AG09309 (cell line): ENCODE data around the gene ARMC2.
A peak's percentile ranks its signal among the peaks of the same experiment; 100 is the strongest.

Experiments
- DNase-seq: peaks from one replicate; pipeline ENCODE4 v3.0.0-alpha.2; 2010; ENCODE audit warnings: low read depth
- H3K4me3 ChIP-seq: 2 replicates; pipeline ENCODE4 v1.5.1; 2011; ENCODE audit warnings: mild to moderate bottlenecking, low read depth, low read length, moderate library complexity; ENCODE audit not compliant: control insufficient read depth
- TF ChIP-seq, protein P1 (sequence below): IDR thresholded peaks from 2 replicates; pipeline ENCODE4 v1.5.1; 2011; ENCODE audit warnings: mild to moderate bottlenecking, low read depth, low read length, inconsistent platforms; ENCODE audit not compliant: insufficient read depth, control insufficient read depth; ENCODE audit errors: missing control alignments

Gene ARMC2

DNA sequence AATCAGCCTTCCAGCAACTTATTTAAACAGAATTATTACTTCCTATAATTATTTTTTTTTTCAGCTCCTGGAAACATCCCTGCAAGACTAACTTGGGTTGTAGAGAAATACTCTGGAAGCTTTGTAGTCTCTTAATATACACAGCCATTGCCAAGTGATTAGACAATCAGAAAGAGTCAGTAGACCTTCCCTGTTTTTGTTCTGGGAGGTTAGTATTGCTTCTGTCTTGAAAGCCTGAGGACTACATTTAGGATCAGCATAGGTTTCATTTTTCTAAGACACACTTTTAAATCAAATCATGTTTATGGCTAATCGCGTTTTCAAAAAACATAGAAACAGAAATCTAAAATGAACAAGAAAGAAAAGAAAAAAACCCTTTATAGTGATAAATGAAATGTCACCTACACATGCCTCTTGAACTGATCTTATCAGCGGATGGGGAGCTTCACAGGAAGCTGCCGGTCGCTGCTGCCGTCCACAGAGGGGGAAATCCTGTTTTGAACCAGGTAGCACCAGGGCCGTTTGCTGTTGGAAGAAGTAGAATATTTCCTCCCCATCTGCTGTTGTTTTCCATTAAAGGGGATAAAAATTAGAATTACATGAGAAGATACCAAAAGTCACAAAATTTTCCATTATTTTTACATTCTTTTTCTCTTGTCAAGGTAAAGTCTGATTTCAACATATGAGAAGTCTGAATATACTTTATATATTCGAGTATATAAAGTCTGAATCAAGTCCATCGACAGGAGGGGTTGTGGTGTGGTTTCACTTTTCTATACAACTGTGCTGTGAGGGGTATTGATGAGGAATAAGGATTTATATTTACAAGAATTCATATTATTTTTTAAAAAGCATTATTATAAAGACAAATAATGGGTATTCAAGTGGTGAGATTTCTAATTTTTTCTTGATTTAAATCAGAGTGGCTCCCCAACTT, 94.6 kb downstream of the ARMC2 start:
- TF ChIP-seq, protein P1, sequence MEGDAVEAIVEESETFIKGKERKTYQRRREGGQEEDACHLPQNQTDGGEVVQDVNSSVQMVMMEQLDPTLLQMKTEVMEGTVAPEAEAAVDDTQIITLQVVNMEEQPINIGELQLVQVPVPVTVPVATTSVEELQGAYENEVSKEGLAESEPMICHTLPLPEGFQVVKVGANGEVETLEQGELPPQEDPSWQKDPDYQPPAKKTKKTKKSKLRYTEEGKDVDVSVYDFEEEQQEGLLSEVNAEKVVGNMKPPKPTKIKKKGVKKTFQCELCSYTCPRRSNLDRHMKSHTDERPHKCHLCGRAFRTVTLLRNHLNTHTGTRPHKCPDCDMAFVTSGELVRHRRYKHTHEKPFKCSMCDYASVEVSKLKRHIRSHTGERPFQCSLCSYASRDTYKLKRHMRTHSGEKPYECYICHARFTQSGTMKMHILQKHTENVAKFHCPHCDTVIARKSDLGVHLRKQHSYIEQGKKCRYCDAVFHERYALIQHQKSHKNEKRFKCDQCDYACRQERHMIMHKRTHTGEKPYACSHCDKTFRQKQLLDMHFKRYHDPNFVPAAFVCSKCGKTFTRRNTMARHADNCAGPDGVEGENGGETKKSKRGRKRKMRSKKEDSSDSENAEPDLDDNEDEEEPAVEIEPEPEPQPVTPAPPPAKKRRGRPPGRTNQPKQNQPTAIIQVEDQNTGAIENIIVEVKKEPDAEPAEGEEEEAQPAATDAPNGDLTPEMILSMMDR: no peak
- no peak for DNase-seq
- H3K4me3 ChIP-seq: no peak overlapping the region

DNA sequence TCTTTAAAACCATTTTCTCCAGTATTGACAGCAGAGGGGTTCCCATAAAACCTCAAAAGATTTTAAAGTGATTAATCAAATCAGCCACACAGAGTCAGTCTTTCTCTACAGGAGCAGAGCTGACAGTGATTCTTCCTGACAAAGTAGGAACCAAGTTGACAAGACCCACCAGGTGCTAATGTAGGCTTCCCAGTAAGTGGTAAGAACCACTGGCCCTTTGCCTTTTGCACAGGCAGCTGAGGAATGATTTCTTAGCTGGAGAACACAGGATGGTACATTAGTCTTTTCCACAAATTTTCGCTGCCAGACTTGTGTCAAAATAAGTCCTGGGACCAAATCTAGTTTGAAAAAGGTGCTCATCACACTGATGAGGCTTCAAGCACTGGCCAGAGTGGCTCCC, 95.8 kb downstream of the ARMC2 start:
- no peak for DNase-seq
- no peak overlapping the region for H3K4me3 ChIP-seq
- TF ChIP-seq, protein P1: no peak

DNA sequence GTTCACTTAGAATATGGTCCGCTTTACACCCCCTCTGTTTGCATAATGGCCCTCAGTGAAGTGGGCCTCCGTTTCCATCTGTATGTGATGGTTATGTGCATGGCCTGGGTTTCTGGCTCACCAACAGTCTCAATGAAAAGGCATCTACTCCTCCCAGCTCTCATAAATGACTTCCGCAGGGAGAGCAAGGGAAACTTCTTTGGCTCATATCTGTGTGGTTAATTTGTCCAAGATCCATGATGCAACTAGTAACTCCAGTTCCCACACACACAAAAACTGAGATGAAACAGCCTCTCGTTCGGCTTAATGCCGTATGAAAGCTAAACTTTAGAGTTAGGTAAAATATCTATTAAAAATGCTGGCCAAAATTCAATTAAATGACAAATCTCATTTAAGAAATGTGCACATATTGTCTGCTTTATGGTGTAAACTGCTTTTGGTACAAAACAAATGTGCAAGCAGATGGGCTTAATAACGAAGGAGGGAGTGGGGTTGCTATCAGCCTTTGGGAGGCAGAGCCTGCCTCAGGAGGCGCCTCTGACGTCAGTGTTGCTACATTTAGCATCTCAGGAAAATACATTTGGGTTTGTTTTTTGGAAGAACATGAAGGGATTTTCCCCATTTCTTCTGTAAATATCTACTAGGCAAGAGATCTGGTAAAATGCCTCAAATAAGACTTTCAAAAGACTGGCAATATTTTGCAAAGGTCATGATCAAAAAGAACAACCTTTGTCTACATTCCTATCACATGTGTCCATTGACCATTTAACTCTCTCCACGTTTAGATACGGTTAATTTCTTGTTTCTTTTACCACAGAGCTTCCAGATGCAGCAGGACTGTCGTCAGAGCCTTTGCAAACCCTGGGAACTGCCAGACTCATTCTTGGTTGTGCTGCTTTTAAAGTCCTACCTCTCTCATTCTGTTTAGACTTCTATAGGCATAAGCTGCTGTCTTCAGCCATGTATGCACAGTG, 96.8 kb downstream of the ARMC2 start:
- peak overlapping the region; percentile 10 for H3K4me3 ChIP-seq
- DNase-seq: peak; percentile 97
- TF ChIP-seq, protein P1: no peak

DNA sequence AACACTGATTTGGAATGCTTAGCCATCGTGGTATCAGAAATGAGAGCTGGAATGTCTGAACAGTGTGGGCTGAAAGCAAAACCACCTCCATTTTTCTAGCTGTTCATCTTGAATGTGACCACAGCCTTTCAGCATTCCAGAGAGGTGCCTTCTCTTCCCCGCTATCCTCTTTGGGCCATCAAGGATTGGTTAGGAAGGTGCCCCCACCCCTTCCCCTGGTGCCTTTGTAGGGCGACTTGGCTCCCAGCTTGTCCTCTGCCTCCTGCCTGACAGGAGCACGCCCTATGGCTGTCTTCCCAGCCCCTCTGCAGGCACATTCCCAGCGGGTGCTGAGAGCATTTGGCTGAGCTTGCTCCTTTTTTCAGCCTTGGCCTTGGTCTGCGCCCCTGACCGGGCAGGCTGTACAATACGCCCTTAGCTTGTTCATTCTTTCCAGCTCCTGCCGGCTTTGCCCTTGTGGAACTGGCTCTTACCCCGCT, 97.5 kb downstream of the ARMC2 start:
- peak; percentile 18 for DNase-seq
- TF ChIP-seq, protein P1: no peak
- H3K4me3 ChIP-seq: peak overlapping the region; percentile 10

DNA sequence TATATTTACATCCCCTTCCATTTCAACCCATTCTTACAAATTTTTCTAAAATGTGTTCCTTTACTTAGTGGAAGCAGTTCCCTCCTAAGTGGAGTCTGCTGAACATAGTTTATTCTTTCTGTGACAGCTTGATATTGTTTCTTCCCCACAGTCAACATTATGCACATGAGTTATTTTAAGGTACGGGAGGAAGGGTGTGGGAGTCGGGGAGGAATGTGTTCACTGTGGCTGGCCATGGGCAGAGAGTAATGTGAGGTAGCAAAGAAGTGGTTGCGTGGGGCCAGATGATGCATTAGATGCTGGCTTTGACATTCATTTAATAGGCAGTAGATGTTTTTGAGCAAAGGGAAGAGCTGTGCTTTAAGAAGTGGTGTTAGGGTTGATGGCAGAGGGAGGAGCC, 98.5 kb downstream of the ARMC2 start:
- TF ChIP-seq, protein P1: no peak
- DNase-seq: no peak
- no peak overlapping the region for H3K4me3 ChIP-seq

DNA sequence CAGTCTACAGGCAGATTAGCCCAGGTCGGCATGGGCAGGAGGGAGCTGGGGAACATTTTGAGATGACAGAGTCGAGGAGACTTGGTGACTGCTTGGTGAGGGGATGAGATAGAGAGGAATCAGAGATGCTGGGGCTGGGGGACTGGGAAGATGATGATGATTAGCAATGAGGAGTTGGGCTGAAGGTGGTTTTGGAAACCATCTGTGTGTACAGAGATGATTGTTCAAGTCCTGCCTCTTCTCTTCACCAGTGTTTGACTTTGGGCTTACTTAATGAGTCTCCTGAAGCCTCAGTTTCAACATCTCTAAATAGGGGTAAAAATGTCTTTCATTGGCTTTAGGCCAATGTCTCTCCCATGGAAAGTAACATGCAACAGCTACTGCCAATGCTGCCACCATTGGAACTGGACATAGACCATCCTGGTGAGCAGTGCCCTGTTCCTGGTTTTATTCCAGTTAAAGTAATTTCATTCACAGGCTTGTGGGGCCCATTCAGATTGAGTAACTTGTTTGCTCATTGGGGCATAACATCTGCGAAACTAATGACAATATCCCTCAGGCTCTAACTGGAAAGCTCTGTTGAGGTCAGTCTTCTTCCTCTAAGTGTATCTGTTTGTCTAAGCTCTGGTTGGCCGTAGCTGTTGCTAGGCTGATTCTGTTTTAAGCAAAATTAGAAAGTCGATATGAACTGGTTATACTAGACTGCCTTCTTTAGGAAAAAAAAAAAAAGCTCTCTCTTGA, 99.1 kb downstream of the ARMC2 start:
- TF ChIP-seq, protein P1: no peak
- peak; percentile 91 for DNase-seq
- H3K4me3 ChIP-seq: no peak overlapping the region
